NOMO-1 treated with DMSO at 0.1 percent for 48 hours (cell line): Measurements from ENCODE around the gene YAF2.
"Not testable (repeated sequence)": the region's sequence is repeated elsewhere in the genome, so short reads cannot be mapped to it uniquely, and the experiment has no call there.

ENCODE experiments used
- DNase-seq: peaks from one replicate; lab custom pipeline; 2025; ENCODE audit not compliant: unreplicated experiment; lab: John Stamatoyannopoulos, UW

YAF2 gene

DNA sequence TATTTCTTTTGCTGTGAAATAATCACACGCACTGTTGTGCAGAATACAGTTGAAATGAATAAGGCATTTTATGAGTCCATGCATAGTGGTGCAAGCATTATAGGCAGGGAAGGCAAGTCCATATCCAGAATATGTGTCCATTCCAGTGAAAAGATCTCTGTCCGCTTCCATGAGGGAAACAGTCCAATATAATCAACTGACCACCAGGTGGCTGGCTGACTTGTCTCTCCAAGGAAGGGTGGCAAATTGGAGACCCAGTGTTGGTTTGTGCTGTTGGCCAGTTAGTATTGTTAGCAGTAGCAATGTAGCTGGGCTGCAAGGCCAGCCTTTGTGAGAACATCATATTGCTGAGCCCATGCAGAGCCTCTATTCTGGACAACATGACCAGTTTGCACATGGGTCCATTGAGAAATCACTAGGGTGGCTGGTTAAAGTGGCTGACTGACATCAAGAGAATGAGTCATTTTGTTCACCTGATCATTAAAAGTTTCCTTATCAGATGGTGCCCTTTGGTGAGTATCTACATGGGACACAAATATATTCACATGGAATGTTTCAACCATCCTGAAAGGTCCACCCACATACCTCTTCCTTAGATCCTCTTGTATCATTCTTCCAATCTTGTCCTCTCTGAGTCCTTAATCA lies 17.3 kb upstream of the YAF2 start:
- DNase-seq = no peak

DNA sequence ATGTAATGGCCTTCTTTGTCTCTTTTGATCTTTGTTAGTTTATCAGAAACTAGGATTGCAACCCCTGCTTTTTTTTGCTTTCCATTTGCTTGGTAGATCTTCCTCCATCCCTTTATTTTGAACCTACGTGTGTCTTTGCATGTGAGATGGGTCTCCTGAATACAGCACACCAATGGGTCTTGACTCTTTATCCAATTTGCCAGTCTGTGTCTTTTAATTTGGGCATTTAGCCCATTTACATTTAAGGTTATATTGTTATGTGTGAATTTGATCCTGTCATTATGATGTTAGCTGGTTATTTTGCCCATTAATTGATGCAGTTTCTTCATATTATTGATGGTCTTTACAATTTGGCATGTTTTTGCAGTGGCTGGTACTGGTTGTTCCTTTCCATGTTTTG lies 14.6 kb upstream of the YAF2 start:
- DNase-seq = not testable (repeated sequence)

DNA sequence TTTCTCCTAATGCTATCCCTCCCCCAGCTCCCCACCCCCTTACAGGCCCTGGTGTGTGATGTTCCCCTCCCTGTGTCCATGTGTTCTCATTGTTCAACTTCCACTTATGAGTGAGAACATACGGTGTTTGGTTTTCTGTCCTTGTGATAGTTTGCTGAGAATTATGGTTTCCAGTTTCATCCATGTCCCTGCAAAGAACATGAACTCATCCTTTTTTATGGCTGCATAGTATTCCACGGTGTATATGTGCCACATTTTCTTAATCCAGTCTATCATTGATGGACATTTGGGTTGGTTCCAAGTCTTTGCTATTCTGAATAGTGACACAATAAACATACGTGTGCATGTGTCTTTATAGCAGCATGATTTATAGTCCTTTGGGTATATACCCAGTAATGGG lies 11.0 kb upstream of the YAF2 start:
- not testable (repeated sequence) for DNase-seq

- no peak for DNase-seq
Observed at GRCh38 chr12:42240131-42240750, 2.2 kb upstream of the YAF2 start.

DNA sequence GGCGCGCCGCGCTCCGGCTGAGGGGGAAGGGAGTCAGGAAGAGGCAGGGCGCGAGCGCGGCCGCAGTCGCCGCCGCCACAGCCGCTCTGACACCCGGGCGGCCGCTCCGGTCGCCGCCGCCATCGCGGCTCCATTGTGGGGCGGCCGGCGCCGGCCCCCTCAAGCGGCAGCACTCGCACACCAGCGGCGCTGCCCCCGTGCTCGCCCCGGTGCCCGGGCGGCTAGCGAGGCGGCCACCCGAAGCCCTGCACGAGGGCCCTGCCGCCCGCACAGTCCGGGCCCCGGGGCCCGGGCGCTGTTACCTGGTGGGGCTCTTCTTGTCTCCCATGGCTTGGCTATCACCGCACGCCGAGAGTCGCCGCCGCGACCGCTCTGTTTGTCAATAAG lies 202 bp downstream of the YAF2 start:
- peak; percentile 52 for DNase-seq

DNA sequence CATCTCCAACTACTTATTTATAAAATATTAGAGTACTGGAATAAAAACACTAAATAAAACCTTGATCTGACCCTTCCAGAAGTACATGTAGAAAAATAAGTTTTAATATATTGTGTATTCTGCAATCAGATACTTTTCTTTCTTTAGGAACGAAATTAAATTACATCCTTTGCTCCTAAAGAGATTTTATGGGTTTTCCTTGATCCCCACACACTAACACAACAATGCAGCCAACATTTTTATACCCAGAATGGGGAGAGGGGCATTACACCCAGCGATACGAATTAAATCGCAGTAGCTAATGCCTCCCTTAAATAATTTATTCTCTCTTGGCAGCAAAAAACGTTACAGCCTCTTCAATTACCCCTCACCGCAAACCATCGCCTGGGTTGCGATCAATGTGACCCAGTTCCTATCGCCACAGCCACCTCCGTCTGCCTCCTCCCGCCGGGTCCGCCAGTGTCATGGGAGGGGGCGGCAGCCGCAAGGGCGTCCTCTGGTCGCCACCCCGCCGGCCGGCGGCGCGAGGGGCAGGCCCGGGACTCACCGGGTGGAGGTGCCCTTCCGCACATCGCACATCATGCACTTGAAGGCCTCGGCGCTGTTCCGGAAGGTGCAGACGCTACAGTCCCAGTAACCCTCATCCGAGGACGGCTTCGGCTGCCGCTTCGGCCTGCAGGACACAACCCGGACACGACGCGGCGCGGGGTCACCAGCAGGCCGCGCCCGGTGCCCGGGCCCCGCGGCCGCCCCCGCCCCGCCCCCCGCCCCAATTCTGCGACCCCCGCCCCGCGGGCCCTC lies 796 bp downstream of the YAF2 start:
- DNase-seq = peak; percentile 75

- no peak for DNase-seq
Observed at GRCh38 chr12:42236017-42236416, 2.0 kb downstream of the YAF2 start.

DNA sequence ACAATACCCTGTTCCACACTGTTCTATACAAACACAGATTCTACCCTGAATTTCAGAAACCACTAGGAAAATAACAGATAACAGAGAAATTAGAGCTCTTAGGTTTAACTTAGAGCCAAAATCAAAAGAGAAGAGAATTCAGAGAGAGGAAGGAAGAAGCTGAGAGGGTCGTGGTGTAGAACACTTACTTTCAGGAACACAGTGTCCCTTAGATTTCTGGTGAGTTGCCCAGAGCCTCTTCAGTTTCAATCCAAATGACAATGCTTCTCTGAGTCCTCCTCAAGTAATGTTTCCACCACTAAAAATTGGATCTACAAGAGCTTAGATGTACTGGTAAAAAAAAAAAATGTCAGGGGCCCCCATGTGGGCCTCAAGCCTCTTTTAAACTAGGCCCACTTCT lies 2.6 kb downstream of the YAF2 start:
- no peak for DNase-seq

DNA sequence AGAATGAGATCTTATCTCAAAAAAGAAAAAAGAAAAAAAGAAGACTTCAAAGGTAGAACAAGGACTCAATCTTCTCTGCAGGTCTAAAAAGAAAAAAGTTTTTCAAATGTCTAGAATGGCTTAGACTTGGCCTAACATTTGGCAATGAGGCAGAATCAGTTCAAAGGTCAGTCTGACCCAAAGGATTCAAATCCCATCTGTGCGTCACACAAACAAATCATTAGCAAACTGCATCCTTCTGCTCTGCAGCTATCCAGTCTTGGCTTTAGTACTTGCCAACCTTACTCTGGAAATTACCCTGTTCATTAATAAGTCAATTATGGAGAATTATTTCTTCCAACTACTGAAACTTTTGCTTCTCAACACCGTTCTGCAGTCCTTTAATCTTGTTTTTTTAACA lies 3.1 kb downstream of the YAF2 start:
- no peak for DNase-seq

DNA sequence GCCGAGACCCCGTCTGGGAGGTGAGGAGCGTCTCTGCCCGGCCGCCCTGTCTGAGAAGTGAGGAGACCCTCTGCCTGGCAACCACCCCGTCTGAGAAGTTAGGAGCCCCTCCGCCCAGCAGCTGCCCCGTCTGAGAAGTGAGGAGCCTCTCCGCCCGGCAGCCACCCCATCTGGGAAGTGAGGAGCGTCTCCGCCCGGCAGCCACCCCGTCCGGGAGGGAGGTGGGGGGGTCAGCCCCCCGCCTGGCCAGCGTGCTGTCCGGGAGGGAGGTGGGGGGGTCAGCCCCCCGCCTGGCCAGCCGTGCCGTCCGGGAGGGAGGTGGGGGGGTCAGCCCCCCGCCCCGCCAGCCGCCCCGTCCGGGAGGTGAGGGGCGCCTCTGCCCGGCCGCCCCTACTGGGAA lies 10.5 kb downstream of the YAF2 start:
- DNase-seq = not testable (repeated sequence)

DNA sequence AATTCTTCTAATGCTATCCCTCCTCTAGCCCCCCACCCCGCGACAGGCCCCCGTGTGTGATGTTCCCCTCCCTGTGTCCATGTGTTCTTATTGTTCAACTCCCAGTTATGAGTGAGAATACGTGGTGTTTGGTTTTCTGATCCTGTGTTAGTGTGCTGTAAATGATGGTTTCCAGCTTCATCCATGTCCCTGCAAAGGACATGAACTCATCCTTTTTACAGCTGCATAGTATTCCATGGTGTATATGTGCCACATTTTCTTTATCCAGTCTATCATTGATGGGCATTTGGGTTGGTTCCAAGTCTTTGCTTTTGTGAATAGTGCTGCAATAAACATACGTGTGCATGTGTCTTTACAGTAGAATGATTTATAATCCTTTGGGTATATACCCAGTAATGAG lies 13.5 kb downstream of the YAF2 start:
- not testable (repeated sequence) for DNase-seq

DNA sequence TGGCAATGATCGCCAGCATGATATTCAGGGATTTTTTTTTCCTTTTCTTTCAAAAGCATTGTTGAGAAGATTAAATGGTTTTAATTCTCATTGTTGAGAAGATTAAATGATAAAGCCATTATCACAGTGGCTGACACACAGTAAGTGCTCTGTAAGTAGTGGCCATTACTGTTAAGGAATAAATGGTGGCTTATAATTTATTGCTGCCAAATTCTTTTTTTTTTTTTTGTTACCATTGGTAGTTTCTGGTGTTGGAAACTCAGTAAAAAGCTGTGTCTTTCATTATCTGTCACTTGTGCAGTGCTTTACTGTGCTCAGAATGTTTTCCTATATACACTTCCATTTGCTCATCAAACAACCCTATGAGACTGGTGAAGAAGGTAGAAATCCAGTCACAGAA lies 15.3 kb downstream of the YAF2 start:
- DNase-seq = no peak

DNA sequence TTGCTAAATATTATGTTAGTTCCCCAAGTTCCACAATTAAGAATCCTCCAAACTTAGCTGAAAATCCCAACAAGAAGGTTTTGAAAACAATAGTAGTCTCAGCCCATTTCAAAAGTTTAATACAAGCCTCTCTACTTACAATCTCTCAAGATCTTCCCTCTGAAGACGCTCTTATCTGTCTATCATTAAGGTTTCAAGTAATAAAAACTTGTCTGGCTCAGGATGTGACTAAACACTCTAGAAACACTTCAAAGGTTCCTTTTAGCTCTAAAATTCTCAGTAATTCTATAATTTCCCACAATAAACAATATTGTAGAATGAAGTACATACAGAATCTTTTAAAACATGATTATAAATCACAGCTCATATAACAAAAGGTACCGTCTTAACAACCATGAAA lies 16.3 kb downstream of the YAF2 start:
- no peak for DNase-seq

DNA sequence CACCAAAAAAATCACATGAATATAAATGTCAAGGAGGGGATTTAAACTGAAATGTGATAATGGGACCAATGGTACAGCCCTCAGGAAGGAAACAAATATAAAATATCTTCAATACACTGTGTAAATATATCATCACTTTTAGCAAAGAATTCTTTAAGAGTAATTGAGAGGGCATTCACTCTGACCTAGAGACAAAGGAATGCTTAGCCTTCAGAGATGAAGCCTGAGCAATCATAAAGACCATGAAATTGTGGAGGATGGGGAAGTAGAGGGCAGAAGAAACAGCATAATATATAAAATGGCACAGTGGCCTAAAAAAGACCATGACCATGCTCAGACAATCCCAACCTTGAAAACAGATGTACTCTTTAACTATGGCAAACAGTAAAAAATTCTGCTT lies 20.4 kb downstream of the YAF2 start:
- no peak for DNase-seq

DNA sequence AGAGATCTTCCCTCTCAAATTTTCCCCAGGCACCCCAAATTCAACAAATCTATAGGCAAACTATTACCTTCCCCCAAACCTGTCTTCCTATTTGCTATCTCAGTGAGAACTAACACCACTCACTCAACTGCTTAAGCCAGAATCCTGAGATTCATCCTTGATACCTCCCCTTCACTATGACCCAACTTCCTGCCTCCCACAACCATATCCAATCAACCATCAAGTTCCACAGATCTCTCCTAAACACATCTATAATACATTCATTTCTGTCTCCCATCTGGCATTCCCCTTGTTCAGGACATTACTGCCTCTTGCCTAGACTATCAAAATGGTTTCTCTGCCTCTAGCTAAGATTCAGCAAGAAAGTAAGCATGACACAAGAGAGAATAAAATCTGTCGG lies 21.3 kb downstream of the YAF2 start:
- DNase-seq = no peak

DNA sequence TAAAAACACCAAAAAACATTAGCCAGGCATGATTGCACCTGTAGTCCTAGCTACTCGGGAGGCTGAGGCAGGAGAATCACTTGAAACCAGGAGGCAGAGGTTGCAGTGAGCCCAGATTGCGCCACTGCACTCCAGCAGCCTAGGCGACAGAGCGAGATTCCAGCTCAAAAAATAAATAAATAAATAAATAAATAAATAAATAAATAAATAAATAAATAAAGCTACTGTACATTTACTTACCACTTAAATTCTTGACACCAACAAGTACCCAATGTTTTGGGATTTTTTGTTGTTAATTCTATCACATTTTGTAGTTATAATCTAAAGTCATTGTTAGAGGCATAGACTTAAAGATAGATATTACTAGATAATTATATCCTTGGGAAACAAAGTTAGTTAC lies 22.3 kb downstream of the YAF2 start:
- not testable (repeated sequence) for DNase-seq

GRCh38 chr12:42213954-42214426 lies 24.1 kb downstream of the YAF2 start:
- no peak for DNase-seq

DNA sequence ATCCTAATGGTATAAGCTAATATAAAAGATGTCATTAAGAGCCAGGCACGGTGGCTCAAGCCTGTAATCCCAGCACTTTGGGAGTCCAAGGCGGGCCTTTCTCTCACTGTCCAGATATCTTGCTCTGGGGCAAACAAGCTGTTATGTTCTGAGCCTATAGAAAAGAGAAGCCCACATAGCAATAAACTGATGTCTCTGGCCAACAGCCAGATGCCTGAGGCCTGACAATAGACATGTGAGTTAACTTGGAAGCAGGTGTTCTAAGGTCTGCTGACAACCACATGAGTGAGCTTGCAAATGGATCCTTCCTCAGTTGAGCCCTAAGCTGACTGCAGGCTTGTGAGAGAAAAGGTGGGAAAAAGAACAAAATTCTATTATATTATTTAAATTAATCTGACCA lies 25.0 kb downstream of the YAF2 start:
- DNase-seq = no peak

DNA sequence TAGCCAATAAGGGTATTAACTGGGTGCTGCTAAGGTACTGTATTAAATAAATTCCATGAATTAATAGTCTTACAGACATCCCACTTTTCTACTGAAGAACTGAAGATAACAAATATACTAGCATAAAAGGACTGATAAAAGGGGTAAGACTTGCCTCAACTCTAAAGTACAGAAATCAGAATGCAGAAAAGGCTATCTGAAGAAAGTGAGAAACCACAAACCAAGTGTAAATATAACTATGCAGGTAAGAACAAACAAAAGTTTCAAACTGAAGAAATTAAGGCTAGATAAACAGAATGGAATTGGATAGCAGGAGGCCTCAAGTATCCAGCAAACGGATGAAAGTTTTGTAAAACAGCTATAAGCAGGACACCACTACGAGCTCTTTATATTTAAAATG lies 29.5 kb downstream of the YAF2 start:
- no peak for DNase-seq

DNA sequence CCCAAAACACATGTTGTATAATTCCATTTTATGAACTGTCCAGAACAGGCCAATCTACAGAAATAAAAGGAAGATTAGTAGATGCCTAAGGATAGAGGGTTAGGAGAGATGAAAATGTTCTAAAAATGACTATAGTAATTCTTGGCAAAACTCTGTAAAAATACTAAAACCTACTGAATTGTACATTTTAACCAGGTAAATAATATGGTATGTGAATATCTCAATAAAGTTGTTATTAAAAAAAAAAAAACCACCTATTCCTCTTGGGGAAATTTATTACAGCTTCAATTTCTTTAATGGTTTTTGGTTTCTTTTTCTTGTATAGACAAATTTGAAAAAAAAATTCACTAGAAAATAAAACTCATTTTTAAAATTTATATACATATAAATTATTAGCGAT lies 33.2 kb downstream of the YAF2 start:
- DNase-seq = no peak

- DNase-seq = no peak
Observed at GRCh38 chr12:42204362-42204761, 33.7 kb downstream of the YAF2 start.

DNA sequence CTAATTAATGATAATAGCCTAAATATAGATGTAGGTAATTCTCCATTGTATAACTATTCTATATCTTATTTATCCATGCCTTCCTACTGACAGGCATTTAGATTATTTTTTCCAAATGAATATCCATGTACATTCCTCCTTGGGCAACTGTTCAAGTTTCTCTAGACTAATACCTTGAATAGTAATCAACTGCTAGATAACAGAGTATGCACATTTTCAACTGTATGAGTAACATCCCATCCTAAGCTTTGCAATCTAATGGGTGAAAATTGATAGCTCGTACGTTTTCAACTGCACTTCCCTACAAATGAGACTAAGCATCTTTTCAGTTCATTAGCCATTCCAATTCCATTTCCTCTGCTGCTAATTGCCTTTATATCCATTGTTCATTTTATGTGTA lies 37.0 kb downstream of the YAF2 start:
- no peak for DNase-seq
